Endothelial cell of umbilical vein (primary cell): ENCODE data around the gene PASD1. TPM values are rescaled to one million over a fixed set of nuclear protein-coding genes. Genes with fewer than 3 reads are reported as not detected.

Experiments used
- BruUV-seq: library from RNA; stranded (reverse); fragments of 400-500 nt; replicated peaks from 2 replicates; lab custom pipeline; 2021; lab: Mats Ljungman, UMichigan
- CTCF ChIA-PET: fragments of 300-600, 350-600 bp; sonication (Branson Sonifier 250); formaldehyde crosslinking; loops from one replicate; lab custom pipeline; 2021; ENCODE audit warnings: antibody characterized with exemption, inconsistent platforms; lab: Charles Lee
- POLR2A ChIA-PET: fragments of 300-600, 350-600 bp; sonication (Branson Sonifier 250); formaldehyde crosslinking; loops from one replicate; lab custom pipeline; 2021; ENCODE audit warnings: antibody characterized with exemption, inconsistent platforms; lab: Charles Lee
- DNase-seq: peaks from one replicate; pipeline ENCODE4 v3.0.0-alpha.2; 2011; ENCODE audit warnings: low read depth, low spot score
- FAIRE-seq: peaks from 2 replicates; lab custom pipeline; 2011; peaks lifted over from hg19 to GRCh38; lab: Jason Lieb, UNC
- H2AFZ ChIP-seq: 2 replicates; pipeline ENCODE4 v1.6.0; 2012; ENCODE audit warnings: low read depth, low read length, control low read depth, inconsistent platforms
- H3K27ac ChIP-seq: 2 replicates; pipeline ENCODE4 v1.5.1; 2011; ENCODE audit warnings: low read depth, mild to moderate bottlenecking, control low read depth, low read length, moderate library complexity; ENCODE audit not compliant: insufficient read depth
- H3K27me3 ChIP-seq, 2 experiments: 2 replicates each; pipeline versions ENCODE4 v1.6.0 to v1.6.1; 2011; ENCODE audit warnings: low read length in 2 of 2, mixed read lengths in 1 of 2; ENCODE audit not compliant: control insufficient read depth in 2 of 2, insufficient read depth in 2 of 2
- H3K36me3 ChIP-seq, 2 experiments: 2 replicates in 1 of 2; 3 replicates in 1 of 2; pipeline ENCODE4 v1.5.1; 2011; ENCODE audit warnings: low read length in 2 of 2, mild to moderate bottlenecking in 1 of 2, moderate library complexity in 1 of 2; ENCODE audit not compliant: control insufficient read depth in 2 of 2, insufficient read depth in 2 of 2; ENCODE audit errors: extremely low read depth in 1 of 2
- H3K4me1 ChIP-seq: 3 replicates; pipeline ENCODE4 v1.5.1; 2011; ENCODE audit warnings: mild to moderate bottlenecking, low read length; ENCODE audit not compliant: control insufficient read depth, insufficient read depth; ENCODE audit errors: extremely low read depth
- H3K4me2 ChIP-seq: 2 replicates; pipeline ENCODE4 v1.6.1; 2011; ENCODE audit warnings: low read length, control low read depth, mixed read lengths; ENCODE audit not compliant: insufficient read depth
- H3K4me3 ChIP-seq, 3 experiments: fragments of 200-600 bp in 1 of 3; sonication (generic), shearing (Covaris generic) in 1 of 3; replicated peaks in 1 of 3; 2 replicates each; pipeline ENCODE4 v1.5.1; 2011 to 2016; ENCODE audit warnings: control low read depth in 3 of 3, low read length in 3 of 3, mild to moderate bottlenecking in 2 of 3, inconsistent platforms in 1 of 3, low read depth in 1 of 3, moderate library complexity in 1 of 3; ENCODE audit not compliant: insufficient read depth in 1 of 3
- H3K79me2 ChIP-seq: 2 replicates; pipeline ENCODE4 v1.6.0; 2012; ENCODE audit warnings: low read length, inconsistent platforms; ENCODE audit not compliant: control insufficient read depth, insufficient read depth
- H3K9ac ChIP-seq: replicated peaks from 2 replicates; pipeline ENCODE3; 2011; ENCODE audit warnings: low read length, control low read depth; ENCODE audit not compliant: insufficient read depth; ENCODE audit errors: extremely low read depth
- H3K9me1 ChIP-seq: replicated peaks from 3 replicates; pipeline ENCODE4 v1.6.0; 2011; ENCODE audit warnings: mild to moderate bottlenecking, low read length; ENCODE audit not compliant: control insufficient read depth, insufficient read depth; ENCODE audit errors: extremely low read depth
- H3K9me3 ChIP-seq: replicated peaks from 2 replicates; pipeline ENCODE4 v1.5.1; 2012; ENCODE audit warnings: low read length, inconsistent platforms; ENCODE audit not compliant: control insufficient read depth, insufficient read depth
- H4K20me1 ChIP-seq: replicated peaks from 2 replicates; pipeline ENCODE3; 2011; ENCODE audit warnings: mild to moderate bottlenecking, low read length; ENCODE audit not compliant: control insufficient read depth, insufficient read depth; ENCODE audit errors: extremely low read depth
- CTCF ChIP-seq, 2 donors: IDR thresholded peaks; 1 replicate in 1 of 2; 2 replicates in 1 of 2; pipeline ENCODE4 v1.5.1; 2011; ENCODE audit warnings: low read length in 2 of 2, mild to moderate bottlenecking in 2 of 2, moderate library complexity in 2 of 2, control low read depth in 1 of 2, inconsistent platforms in 1 of 2, low read depth in 1 of 2; ENCODE audit not compliant: insufficient read depth in 1 of 2; ENCODE audit errors: extremely low read depth in 1 of 2
- EZH2 ChIP-seq: IDR thresholded peaks from 2 replicates; pipeline ENCODE4 v1.6.1; 2012; ENCODE audit warnings: borderline replicate concordance, low read depth, mild to moderate bottlenecking, moderate library complexity, low read length, inconsistent platforms; ENCODE audit not compliant: severe bottlenecking
- FOS ChIP-seq: IDR thresholded peaks from 2 replicates; pipeline ENCODE4 v1.6.1; 2011; ENCODE audit warnings: mild to moderate bottlenecking, low read length, moderate library complexity, borderline replicate concordance; ENCODE audit not compliant: insufficient read depth
- GATA2 ChIP-seq: IDR thresholded peaks from 2 replicates; pipeline ENCODE4 v1.7.0; 2011; ENCODE audit warnings: low read depth, mild to moderate bottlenecking, moderate library complexity, mixed read lengths, low read length; ENCODE audit not compliant: insufficient read length, insufficient read depth
- JUN ChIP-seq: IDR thresholded peaks from 2 replicates; pipeline ENCODE4 v1.6.1; 2011; ENCODE audit warnings: borderline replicate concordance, low read depth; ENCODE audit not compliant: insufficient read length, insufficient read depth
- MAX ChIP-seq: IDR thresholded peaks from 2 replicates; pipeline ENCODE4 v1.6.1; 2011; ENCODE audit not compliant: insufficient read depth, insufficient read length
- POLR2A ChIP-seq: IDR thresholded peaks from 2 replicates; pipeline ENCODE4 v1.6.1; 2012; ENCODE audit warnings: low read depth, mild to moderate bottlenecking, control low read depth, low read length
- POLR2AphosphoS5 ChIP-seq: IDR thresholded peaks from 2 replicates; pipeline ENCODE4 v1.6.1; 2012; ENCODE audit warnings: low read depth, mild to moderate bottlenecking, control low read depth, low read length, moderate library complexity; ENCODE audit not compliant: insufficient read depth
- dilution Hi-C: fragments of 300-500 bp; cut with MboI; formaldehyde crosslinking; loops from one replicate; pipeline ENCODE4 v1.15.0; 2019; ENCODE audit warnings: low sequenced_read_pairs; ENCODE audit not compliant: extremely low pct_ligation_motif_present
- intact Hi-C: fragments of 100-400 bp; cut with micrococcal nuclease; formaldehyde crosslinking; loops from one replicate; pipeline ENCODE4 v1.10.0; 2022
- polyA plus RNA-seq, 4 experiments: library from polyadenylated mRNA; depleted of rRNA in 3 of 4; stranded (reverse) in 3 of 4; unstranded in 1 of 4; fragments of >200 nt; gene quantifications; 2 replicates each; pipeline versions ENCODE4 v1.2.1 to v1.2.3, GENCODE V29; 2011 to 2012; ENCODE audit warnings: missing spikeins in 1 of 4
- total RNA-seq: library from RNA; stranded (reverse); gene quantifications from 2 replicates; pipeline ENCODE4 v1.2.3, GENCODE V29; 2021

The PASD1 gene
- total and polyA plus RNA-seq, 2 donors (not counting 3 experiments of a cell fraction or from before 2014, with no cell fraction given) = not detected

GRCh38 chrX:151676196-151676595, 112.7 kb downstream of the PASD1 start:
- FAIRE-seq (no peak), DNase-seq (no peak)
- no peaks in the 10 kb centered on the region for H3K27me3 ChIP-seq
- intact Hi-C loops (no loop called here), dilution Hi-C loops (no loop called here)
- H4K20me1 ChIP-seq = no peaks in the 10 kb centered on the region
- H3K4me1 ChIP-seq = no peaks in the 10 kb centered on the region
- no peaks in the 10 kb centered on the region for H3K79me2 ChIP-seq
- H3K27ac ChIP-seq = no peak overlapping the region
- no peaks in the 10 kb centered on the region for H3K9me3 ChIP-seq
- no peaks in the 10 kb centered on the region for H3K36me3 ChIP-seq
- no peak overlapping the region for H2AFZ ChIP-seq
- H3K9me1 ChIP-seq = no peaks in the 10 kb centered on the region
- H3K4me2 ChIP-seq = no peak overlapping the region
- no TSS peak for BruUV-seq
- no peak overlapping the region for H3K9ac ChIP-seq
- no peak overlapping the region for H3K4me3 ChIP-seq
- ChIA-PET POLR2A (no interaction called here), CTCF (no interaction called here)
- no peak for TF ChIP-seq GATA2
- TF ChIP-seq EZH2 = no peak
- no peak for TF ChIP-seq POLR2A
- no peak for TF ChIP-seq CTCF (IDR thresholded peaks at IDR 0.05; ENCODE audit: extremely low read depth in 1 of 2, insufficient read depth in 1 of 2, low read depth in 1 of 2, low read length in 2 of 2)
- TF ChIP-seq POLR2AphosphoS5 = no peak
- no peak for TF ChIP-seq JUN
- no peak for TF ChIP-seq FOS
- no peak for TF ChIP-seq MAX
